GM12873 (cell line): ENCODE results near the gene CSRNP2.

Experiments
- TF ChIP-seq, protein P1 (sequence below): IDR thresholded peaks from 2 replicates; pipeline ENCODE4 v1.5.1; 2012; ENCODE audit warnings: low read depth, mild to moderate bottlenecking, moderate library complexity, low read length, control low read depth; ENCODE audit not compliant: insufficient read depth; ENCODE audit errors: missing control alignments

CSRNP2 gene, protein sequence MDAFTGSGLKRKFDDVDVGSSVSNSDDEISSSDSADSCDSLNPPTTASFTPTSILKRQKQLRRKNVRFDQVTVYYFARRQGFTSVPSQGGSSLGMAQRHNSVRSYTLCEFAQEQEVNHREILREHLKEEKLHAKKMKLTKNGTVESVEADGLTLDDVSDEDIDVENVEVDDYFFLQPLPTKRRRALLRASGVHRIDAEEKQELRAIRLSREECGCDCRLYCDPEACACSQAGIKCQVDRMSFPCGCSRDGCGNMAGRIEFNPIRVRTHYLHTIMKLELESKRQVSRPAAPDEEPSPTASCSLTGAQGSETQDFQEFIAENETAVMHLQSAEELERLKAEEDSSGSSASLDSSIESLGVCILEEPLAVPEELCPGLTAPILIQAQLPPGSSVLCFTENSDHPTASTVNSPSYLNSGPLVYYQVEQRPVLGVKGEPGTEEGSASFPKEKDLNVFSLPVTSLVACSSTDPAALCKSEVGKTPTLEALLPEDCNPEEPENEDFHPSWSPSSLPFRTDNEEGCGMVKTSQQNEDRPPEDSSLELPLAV

DNA sequence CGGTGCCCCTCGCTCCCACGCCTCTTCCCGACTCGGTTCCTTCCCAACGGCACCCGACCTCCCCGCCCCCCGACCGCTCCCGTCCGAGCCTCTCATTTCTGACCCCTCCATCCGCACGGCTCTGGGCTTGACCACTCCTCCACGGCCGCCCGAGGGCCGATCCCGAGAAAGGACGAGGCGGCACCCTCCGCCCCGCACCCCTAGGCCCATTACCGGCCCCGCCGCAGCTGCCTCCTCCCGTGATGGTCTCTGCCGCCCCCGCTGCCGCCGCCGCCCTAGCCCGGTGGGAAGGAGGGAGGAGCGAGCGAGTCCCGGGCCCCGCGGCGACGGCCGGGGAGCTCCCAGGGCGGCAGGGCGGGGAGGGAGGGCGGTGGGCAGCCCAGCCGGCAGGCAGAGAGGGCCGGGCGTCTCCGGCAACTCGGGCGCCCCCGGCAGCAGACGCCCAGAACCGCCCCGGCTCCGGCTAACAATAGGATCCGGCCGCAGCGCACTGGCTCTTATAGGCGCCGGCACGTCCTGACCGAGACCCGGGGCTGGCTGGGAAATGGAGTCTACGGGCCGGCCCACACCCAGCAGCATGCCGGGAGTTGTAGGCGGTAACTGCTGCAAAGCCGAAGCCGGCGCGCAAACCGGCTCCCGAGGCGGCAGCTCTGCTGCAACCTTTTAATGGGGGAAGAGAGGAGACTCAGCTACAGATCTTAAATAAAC lies at the start of gene CSRNP2:
Gene CSRNP2 (minus strand): TSS at position 471 of the 708 bp plus-strand sequence. CDS start 7,035 bp downstream, outside the sequence.
- TF ChIP-seq, protein P1, sequence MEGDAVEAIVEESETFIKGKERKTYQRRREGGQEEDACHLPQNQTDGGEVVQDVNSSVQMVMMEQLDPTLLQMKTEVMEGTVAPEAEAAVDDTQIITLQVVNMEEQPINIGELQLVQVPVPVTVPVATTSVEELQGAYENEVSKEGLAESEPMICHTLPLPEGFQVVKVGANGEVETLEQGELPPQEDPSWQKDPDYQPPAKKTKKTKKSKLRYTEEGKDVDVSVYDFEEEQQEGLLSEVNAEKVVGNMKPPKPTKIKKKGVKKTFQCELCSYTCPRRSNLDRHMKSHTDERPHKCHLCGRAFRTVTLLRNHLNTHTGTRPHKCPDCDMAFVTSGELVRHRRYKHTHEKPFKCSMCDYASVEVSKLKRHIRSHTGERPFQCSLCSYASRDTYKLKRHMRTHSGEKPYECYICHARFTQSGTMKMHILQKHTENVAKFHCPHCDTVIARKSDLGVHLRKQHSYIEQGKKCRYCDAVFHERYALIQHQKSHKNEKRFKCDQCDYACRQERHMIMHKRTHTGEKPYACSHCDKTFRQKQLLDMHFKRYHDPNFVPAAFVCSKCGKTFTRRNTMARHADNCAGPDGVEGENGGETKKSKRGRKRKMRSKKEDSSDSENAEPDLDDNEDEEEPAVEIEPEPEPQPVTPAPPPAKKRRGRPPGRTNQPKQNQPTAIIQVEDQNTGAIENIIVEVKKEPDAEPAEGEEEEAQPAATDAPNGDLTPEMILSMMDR, result no peak

DNA sequence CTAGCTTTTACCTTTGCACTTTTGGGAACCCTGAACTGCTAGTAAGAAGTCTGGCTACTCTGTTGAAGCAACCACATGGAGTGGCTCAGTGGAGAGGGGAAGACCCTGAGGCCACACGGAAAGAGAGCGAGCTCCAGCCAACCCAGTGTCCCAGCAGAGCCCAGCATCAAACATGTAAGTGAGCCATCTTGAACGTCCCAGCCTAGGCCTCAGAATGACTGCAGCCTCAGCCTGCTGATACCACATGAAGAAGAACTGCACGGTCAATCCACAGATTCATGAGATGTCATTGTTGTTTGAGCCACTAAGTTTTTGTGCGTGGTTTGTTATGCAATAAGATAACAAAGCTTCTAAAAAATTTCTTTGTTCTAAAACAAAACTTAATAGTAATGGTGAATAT lies 49.3 kb upstream of the CSRNP2 start:
- TF ChIP-seq, protein P1, result no peak

DNA sequence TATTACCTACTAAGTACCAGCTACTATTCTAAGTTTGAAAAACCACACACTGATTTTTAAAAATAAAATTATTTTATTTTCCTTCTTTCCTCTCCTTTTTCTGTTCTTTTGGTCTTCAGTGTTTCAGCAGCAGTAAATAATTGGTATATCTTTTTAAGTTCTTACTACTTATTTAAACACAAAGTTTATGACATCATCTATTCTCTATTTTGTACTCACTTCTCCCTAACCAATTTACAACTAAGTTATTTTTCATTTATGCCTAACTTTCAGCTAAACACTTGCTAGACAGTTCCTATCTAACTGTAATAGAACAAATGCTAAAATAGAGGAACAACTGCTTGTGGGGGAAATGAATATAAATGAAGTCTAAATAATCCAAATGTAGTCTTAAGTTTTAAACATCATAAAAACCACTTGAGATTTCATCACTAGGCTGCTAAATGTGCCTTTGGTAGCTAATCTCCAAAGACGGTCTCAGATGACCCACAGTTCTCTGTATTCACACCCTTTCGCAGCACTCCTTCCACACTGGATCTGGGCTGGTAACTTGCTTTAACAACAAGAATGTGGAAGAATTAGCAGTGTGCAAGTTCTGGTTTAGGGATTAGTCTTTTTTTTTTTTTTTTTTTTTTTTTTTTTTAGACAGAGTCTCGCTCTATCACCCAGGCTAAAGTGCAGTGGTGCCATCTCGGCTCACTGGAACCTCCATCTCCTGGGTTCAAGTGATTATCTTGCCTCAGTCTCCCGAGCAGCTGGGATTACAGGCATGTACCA lies 48.5 kb upstream of the CSRNP2 start:
- TF ChIP-seq, protein P1, result no peak

DNA sequence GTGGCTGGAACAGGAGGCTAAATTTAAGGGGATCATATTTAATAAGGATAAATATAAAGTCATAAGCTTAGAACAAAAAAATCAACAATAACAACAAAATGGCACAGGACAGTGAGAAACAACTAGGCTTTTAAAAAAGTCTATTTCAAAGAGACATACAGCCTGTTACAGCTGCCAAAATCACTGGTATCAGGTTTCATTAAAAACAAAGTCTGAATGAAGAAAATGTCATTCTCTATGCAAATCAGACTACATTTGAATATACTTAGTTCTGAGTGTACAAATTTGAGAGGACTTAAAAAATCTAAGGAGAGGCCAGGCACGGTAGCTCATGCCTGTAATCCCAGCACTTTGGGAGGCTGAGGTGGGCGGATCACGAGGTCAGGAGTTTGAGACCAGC lies 45.5 kb upstream of the CSRNP2 start:
- TF ChIP-seq, protein P1, result no peak

DNA sequence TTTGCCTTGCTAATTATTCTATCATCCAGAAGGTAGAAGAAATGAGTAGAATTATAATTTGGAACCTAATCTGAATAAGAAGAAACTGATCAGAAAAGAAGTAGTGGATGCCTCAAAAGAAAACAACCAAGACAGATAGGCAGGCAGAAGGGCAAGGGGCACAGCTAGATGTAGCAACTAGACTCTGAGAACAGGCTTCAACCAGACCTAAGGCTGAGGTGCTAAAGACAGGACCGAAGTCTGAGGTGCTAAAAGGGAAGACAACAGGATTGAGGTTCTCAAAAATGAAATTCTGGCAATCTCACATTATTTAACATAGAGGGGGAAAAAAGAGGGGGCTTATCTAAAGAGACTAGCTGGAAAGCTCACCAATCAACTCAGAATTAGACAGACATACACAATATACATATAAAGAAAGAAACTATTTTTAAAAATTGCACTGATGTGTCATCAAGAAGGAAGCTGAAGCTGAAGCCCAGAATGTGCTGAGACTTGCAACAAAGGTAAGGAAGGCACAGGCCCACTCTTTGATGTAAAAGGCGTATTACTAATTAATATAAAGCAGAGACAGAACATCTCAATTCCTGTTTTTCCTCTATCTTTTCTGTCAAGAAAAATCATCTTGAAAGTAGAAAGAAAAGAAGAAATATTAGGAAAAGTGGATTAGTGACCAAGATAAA lies 43.8 kb upstream of the CSRNP2 start:
- TF ChIP-seq, protein P1, result no peak

DNA sequence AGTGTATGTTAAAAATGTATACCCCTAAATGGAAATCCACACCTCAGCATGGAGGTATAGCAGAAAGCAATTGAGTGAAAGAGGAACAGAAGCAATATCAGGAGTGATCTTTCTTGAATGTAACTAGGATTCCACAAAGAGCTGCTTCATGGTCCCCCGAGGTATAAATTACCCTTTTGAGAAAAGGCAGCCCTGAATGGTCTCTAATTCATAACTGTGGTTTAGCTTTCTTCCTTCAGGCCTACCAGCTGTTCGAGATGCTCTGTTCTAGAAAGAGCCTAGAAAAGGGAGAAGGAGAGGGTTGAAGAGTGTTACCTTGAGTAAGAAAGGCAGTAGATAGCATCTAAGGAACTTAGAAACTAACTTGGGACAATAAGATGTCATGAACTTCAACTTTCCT lies 42.9 kb upstream of the CSRNP2 start:
- TF ChIP-seq, protein P1, result no peak

DNA sequence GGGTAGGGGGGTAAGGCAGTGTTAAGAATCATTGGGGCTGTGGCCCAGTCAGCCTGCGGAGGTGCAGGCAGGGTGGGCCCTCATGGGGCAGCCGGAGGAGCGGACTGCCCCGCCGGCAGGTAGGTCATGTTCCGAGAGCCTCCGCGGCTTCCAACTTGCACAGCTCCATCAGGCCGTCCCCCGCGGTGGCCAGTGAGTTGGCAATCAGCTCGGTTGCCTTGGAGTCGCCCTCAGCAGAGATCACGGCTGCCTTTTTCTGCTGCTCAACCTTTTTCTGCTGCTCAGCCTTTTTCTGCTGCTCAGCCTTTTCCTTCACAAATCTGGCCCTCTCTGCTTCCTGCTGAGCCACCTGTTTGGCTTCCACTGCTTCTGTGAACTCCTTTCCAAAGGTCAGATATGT lies 41.1 kb upstream of the CSRNP2 start:
- TF ChIP-seq, protein P1, result no peak
